ENCODE data around the gene GNB3. TPM values are rescaled to one million over a fixed set of nuclear protein-coding genes. Genes with fewer than 3 reads are reported as not detected.
"Not testable (repeated sequence)": the region's sequence is repeated elsewhere in the genome, so short reads cannot be mapped to it uniquely, and the experiment has no call there.

Gene GNB3
- total RNA-seq, 1 experiment from 2014 or later = 20.7 TPM

- intact Hi-C loops (cut with micrococcal nuclease; ENCODE audit: unreplicated experiment) = loop anchor here (2.0 kb wide), 1 partner anchor 18 kb away; the partner anchor contains the start of gene SPSB2
- H3K27ac ChIP-seq (ENCODE audit: low read depth, low read length, poor library complexity, severe bottlenecking) = peak overlapping the region; percentile 97
- TF ChIP-seq EZH2 (IDR thresholded peaks at IDR 0.05; ENCODE audit: borderline replicate concordance, low read depth, low read length, poor library complexity, severe bottlenecking) (no peak), CTCF (conservative IDR thresholded peaks at IDR 0.05; ENCODE audit: low read depth, low read length) (peak; percentile 77)
- no peaks in the 10 kb centered on the region for H3K27me3 ChIP-seq (replicated peaks; ENCODE audit: insufficient read depth, low read depth, low read length, poor library complexity)
- peaks cover 7% of the 10 kb centered on the region for H3K4me1 ChIP-seq (ENCODE audit: insufficient read depth, low read length, poor library complexity, severe bottlenecking)
- ChIA-PET CTCF (interaction anchor here (0.6 to 1.4 kb wide), 8 partner anchors 12 to 74 kb away, joined by 3 to 6 read pairs (median 4); partner anchors contain the start of genes SPSB2 and USP5), POLR2A (ENCODE audit: low non-redundant PET) (interaction anchor here (0.6 kb wide), 5 partner anchors 22 to 627 kb away, joined by 3 to 6 read pairs (median 3); no protein-coding TSS in a partner anchor)
- H3K4me3 ChIP-seq (ENCODE audit: low read depth, low read length, poor library complexity, severe bottlenecking) = peak overlapping the region; percentile 46
- peak; percentile 98 for DNase-seq (ENCODE audit: low spot score)
- H3K9me3 ChIP-seq (ENCODE audit: low read depth, low read length, poor library complexity, severe bottlenecking) = no peaks in the 10 kb centered on the region
- no peaks in the 10 kb centered on the region for H3K36me3 ChIP-seq (ENCODE audit: insufficient read depth, low read length, poor library complexity, severe bottlenecking)
- no TSS peak for BruUV-seq (replicated peaks)
Measured at GRCh38 chr12:6890789-6891645, 50.3 kb downstream of the GNB3 start.

- POLR2A ChIA-PET (ENCODE audit: low non-redundant PET) = interaction anchor here (0.6 kb wide), 3 partner anchors 39 to 628 kb away, joined by 3 to 4 read pairs (median 3); no protein-coding TSS in a partner anchor
- no peaks in the 10 kb centered on the region for H3K27me3 ChIP-seq (replicated peaks; ENCODE audit: insufficient read depth, low read depth, low read length, poor library complexity)
- CTCF ChIA-PET = interaction anchor here (0.6 to 1.4 kb wide), 8 partner anchors 11 to 73 kb away, joined by 3 to 6 read pairs (median 4); partner anchors contain the start of genes SPSB2 and USP5
- no peaks in the 10 kb centered on the region for H3K36me3 ChIP-seq (ENCODE audit: insufficient read depth, low read length, poor library complexity, severe bottlenecking)
- H3K27ac ChIP-seq (ENCODE audit: low read depth, low read length, poor library complexity, severe bottlenecking) = peak overlapping the region; percentile 97
- intact Hi-C loops (cut with micrococcal nuclease; ENCODE audit: unreplicated experiment) = loop anchor here (2.0 kb wide), 1 partner anchor 19 kb away; the partner anchor contains the start of gene SPSB2
- TSS peak; percentile 77 for BruUV-seq (replicated peaks)
- TF ChIP-seq EZH2 (IDR thresholded peaks at IDR 0.05; ENCODE audit: borderline replicate concordance, low read depth, low read length, poor library complexity, severe bottlenecking) (no peak), CTCF (conservative IDR thresholded peaks at IDR 0.05; ENCODE audit: low read depth, low read length) (no peak)
- H3K4me3 ChIP-seq (ENCODE audit: low read depth, low read length, poor library complexity, severe bottlenecking) = peak overlapping the region; percentile 46
- peaks cover 7% of the 10 kb centered on the region for H3K4me1 ChIP-seq (ENCODE audit: insufficient read depth, low read length, poor library complexity, severe bottlenecking)
- H3K9me3 ChIP-seq (ENCODE audit: low read depth, low read length, poor library complexity, severe bottlenecking) = no peaks in the 10 kb centered on the region
- DNase-seq (ENCODE audit: low spot score) = no peak
Measured at GRCh38 chr12:6891646-6892001, 50.9 kb downstream of the GNB3 start.

- POLR2A ChIA-PET (ENCODE audit: low non-redundant PET); H3K4me1 ChIP-seq (ENCODE audit: insufficient read depth, low read length, poor library complexity, severe bottlenecking); H3K27me3 ChIP-seq (replicated peaks; ENCODE audit: insufficient read depth, low read depth, low read length, poor library complexity); H3K9me3 ChIP-seq (ENCODE audit: low read depth, low read length, poor library complexity, severe bottlenecking); CTCF ChIA-PET; H3K4me3 ChIP-seq (ENCODE audit: low read depth, low read length, poor library complexity, severe bottlenecking); H3K36me3 ChIP-seq (ENCODE audit: insufficient read depth, low read length, poor library complexity, severe bottlenecking); intact Hi-C loops (cut with micrococcal nuclease; ENCODE audit: unreplicated experiment); DNase-seq (ENCODE audit: low spot score); H3K27ac ChIP-seq (ENCODE audit: low read depth, low read length, poor library complexity, severe bottlenecking); BruUV-seq (replicated peaks): not testable (repeated sequence)
Measured at GRCh38 chr12:6892683-6893082, 52.0 kb downstream of the GNB3 start.

Data from A673 (cell line).